Measurements from ENCODE around the gene NDFIP2.
"Not testable (repeated sequence)": the region's sequence is repeated elsewhere in the genome, so short reads cannot be mapped to it uniquely, and the experiment has no call there.

Gene NDFIP2

DNA sequence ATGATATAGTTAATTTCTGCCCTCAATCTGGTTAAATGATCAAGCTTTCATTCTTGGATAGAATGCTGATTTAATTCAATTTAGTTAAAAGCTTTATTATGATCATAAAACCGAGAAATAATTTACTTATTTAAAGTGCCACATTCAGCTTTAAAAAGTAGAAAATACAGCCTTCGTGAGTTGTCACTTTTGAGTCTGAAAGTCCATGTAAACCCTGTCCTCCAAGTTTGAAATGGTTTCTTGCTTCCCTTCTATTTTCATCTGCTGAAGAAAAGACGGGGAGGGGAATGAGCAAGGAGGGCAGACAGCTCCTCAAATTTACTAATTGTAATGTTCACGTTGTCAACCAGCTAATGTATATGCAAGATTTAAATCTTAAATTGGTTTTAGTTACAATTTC, 59.5 kb downstream of the NDFIP2 start:
- no peak for DNase-seq

DNA sequence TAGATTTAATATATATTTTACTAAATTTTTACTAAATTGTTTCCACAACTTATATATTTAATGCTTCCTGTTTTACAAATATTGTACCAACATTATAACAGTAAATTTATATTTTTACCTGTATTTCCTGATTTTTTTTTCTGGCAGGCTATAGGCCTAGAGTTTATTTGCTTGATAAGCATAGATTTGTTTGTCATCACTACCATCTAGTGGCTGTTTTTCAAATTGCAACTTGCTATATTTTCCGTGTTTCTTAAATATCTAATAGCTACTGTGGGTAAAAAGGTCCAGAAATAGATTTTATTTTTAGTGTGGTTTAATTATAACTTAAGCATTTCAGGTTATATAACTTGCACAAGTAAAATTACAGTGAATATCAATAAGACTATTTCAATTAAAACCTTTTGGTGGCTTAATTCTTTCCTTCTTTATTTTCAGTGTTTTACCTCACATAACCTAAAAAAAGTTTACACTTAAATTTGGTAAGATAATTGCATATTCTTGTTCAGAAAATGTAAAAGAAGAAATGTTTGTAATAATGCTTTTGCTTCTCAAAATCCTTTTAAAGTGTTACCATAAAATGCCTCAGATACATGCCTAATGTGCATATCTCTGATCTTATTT, 60.6 kb downstream of the NDFIP2 start:
- peak in 1 of 2 donors; percentile 65 for DNase-seq

DNA sequence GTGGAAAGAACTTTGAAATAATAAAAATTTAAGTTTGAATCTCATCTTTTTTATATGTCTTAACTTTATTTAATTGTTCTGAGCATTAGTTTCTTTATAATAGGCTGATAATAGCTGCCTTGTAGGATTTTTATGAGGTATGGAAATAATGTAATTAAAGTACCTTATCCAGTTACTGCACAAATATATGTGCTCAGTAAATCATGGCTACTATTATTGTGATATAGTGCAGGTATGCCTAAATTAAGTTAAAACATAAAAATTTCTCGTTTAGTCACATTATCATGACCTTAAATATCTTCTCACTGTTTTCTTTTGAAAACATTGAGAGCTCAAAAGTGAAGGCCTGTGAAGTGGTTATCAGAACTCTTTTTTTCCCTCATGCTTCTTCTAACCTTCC, 62.9 kb downstream of the NDFIP2 start:
- DNase-seq = no peak

DNA sequence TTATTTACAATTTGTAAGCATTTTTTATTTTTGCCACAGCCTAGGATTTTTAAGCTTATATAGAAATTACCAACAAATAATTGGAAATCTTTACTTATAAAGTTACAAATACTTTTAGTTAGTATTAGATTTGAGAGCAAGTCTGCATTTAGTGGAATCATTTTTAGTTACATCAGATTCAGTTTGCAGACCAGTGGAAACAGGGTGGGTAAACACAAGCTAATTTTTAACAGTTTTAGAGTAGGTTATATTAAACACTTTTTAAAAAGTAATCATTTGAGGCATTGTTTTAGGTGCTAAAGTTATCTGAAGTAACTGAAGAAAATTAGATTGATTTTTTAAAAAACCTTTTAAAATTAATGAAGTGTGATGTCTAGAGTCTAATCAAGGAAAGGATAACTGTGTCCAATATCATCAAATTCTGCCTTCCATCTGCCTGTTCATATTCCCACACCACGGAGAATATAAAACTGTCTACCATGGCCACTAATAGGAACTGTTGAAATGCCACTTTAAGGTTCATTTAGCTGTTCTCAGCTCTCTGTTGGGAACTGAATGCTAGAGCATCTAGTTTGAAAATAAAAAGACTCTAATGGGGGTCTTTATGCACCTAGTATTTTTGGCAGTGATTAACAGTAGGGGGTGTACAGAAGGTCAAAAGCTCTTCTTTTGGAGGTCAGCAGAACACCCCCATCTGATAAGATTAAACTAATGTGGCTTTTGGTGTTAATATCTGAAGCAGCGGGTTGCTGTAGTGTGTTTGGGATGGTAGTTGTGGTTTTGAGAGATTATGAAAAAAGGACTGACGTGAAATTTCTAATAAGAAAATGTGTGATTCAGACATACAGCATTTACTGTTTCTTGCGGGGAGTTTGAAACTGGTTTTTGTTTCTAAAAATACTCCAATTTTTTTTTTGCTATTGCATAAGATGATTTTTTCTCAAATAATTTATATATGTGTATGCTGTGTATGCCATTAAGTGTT, 66.5 kb downstream of the NDFIP2 start:
- no peak for DNase-seq

- DNase-seq = no peak
These were observed 67.9 kb downstream of the NDFIP2 start for GRCh38 chr13:79548902-79549301.

GRCh38 chr13:79549355-79550106, 68.6 kb downstream of the NDFIP2 start:
- no peak for DNase-seq

DNA sequence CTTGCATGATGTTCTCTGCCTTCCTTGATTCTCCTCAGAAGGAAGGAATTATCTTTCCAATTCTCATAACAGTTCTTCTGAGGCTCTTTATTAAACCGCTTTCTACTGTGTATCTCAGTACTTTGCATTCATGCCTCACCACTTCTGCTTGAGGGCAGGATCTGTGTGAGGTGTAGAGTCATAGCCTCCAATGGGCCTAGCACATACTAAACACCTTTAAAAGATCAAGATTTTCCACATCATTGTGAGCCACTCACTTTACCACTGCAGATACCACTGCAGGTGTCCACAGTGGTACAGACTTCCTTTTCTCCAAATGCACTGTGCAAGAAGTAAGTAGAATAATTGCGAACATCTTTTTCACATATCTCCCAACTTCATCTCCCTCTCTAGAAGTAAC, 76.7 kb downstream of the NDFIP2 start:
- no peak for DNase-seq

DNA sequence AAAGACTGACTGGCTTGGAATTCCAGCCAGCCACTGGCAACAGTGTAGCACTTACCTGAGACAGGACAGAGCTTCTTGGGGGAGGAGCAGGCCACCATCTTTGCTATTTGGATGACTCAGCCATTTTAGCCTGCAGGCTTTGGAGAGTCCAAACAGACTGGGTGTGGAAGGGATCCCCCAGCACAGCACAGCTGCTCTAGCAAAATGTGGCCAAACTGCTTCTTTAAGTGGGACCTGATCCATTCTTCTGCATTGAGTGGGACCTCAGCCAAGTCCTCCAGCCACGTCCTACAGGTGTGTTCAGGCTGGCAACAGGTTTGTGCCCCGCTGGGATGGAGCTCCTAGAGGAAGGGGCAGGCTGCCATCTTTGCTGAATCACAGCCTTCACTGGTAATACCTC, 80.0 kb downstream of the NDFIP2 start:
- DNase-seq = no peak

DNA sequence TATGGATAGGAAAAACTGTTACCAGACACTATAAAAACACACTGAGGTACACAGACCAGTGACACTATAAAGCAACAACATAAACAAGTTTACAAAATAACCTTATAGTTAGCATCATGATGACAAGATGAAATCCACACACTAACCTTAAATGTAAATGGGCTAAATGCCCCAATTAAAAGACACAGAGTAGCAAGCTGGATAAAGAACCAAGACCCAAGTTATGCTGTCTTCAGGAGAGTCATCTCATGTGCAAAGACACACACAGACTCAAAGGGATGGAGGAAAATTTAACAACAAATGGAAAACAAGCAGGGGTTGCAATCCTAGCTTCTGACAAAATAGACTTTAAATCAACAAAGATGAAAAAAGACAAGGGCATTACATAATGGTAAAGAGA, 81.6 kb downstream of the NDFIP2 start:
- no peak for DNase-seq

DNA sequence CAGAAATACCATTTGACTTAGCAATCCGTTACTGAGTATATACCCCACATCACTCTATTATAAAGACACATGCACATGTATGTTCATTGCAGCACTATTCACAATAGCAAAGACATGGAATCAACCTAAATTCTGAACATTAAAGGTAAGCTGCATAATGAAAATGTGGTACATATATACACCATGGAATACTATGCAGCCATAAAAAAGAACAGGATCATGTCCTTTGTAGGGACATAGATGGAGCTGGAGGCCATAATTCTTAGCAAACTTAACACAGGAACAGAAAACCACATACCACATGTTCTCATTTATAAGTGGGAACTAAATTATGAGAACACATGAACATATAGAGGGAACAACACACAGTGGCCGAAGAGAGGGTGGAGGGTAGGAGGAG, 85.2 kb downstream of the NDFIP2 start:
- DNase-seq = no peak

- no peak for DNase-seq
These were observed 90.2 kb downstream of the NDFIP2 start for GRCh38 chr13:79571147-79571546.

DNA sequence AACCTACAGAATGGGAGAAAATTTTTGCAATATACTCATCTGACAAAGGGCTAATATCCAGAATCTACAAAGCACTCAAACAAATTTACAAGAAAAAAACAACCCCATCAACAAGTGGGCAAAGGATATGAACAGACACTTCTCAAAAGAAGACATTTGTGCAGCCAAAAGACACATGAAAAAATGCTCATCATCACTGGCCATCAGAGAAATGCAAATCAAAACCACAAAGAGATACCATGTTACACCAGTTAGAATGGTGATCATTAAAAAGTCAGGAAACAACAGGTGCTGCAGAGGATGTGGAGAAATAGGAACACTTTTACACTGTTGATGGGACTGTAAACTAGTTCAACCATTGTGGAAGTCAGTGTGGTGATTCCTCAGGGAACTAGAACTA, 92.9 kb downstream of the NDFIP2 start:
- not testable (repeated sequence) for DNase-seq

GRCh38 chr13:79581870-79582315, 100.9 kb downstream of the NDFIP2 start:
- DNase-seq = no peak

GRCh38 chr13:79582896-79583295, 101.9 kb downstream of the NDFIP2 start:
- no peak for DNase-seq

DNA sequence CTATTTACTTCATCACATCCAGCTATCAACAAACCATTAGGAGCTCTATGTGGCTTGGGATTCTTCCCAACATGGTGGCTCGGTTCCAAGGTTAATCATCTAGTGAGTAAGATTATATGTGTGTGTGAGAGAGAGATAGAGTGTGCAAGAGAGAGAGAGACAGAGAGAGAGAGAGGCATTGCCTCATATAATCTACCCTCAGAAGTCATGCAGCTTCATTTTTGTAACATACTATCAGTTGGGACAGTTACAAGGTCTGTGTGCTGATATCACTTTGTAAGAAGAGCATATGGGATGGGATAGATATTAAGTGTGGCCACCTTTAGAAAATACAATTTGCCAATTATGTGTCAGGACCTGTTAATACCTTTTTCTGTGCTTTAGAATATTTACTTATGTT, 104.1 kb downstream of the NDFIP2 start:
- no peak for DNase-seq

DNA sequence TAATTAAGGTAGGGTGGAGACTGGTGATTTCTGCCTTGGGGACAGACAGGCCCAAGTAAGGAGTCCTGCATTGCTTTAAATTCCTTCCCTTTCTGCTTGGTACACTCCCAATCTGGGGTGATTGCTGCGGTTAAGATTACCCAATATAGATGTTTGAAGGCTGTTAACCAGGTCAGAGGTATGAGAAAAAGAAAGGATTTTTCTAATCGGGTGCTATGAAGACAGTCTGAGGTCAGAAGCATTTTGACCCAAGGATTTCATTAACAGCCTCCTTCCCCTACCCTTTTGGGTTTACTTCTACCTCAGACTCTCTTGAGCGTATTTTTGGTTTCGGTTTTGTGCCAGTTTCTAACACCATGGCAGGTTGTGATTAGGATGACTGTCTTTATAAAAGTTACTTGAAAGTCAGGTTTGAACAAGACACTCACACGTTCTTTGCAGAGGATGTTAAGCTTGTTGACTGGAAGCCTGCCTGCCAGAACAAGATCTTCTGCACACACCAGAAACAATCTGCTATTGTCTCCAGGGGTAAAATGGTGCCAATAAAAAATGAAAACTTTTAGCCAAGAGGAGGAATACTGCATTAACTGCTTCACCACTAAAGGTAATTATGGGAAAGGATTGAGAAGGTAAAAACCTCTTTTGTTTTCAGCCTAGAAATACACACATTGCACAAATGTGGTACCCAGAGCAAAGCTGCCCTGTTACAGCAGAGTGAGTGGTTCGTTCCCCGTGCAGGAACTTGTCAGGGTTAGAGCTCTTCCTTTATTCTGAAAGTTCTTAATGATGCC, 108.8 kb downstream of the NDFIP2 start:
- no peak for DNase-seq

DNA sequence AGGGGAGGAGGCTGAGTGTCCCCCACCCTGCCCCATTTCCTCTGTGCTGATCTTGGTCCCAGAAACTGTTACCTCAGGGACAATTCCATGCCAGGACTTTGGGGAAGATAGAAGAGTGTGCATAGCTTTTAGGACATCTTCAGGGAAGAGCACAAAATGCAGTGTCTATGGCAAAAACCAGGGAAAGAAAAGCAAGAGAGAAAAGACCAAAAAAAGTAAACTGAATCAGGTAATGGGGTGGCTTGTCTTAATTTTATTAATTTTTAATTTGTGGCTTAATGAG, 109.4 kb downstream of the NDFIP2 start:
- no peak for DNase-seq

DNA sequence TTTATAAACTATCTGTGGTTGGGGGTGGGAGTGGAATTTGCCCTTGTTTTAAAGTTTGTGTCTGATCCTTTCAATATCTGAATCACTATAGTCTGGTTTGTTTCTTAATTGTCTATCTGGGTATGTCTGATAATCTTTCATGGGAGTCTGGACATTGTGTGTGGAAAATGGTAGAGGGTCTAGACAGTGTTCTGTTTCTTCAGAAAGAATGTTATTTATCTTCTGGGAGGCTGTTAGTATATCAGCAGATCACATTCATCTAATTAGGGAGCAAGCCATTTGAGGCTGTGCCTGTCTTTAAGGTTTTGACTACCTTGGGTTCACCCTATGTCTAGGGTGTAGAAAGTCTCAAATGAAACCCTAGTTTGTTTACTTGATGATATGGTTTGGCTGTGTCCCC, 110.5 kb downstream of the NDFIP2 start:
- no peak for DNase-seq

DNA sequence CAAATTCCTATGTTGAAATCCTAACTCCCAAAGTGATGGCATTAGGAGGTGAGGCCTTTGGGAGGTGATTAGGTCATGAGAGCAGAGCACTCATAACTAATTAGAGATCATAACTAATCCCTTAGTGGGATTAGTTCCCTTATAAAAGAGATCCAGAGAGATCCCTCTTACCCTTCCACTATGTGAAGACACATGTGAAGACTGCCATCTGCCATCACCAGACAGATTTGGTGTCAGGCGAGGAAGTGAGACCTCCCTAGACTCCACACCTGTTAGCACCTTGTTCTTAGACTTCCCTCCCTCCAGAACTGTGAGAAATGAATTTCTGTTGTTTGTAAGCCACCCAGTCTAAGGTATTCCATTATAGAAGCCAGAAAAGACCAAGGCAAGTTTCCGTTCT, 112.2 kb downstream of the NDFIP2 start:
- DNase-seq = no peak

GRCh38 chr13:79593641-79594275, 112.8 kb downstream of the NDFIP2 start:
- no peak for DNase-seq

DNA sequence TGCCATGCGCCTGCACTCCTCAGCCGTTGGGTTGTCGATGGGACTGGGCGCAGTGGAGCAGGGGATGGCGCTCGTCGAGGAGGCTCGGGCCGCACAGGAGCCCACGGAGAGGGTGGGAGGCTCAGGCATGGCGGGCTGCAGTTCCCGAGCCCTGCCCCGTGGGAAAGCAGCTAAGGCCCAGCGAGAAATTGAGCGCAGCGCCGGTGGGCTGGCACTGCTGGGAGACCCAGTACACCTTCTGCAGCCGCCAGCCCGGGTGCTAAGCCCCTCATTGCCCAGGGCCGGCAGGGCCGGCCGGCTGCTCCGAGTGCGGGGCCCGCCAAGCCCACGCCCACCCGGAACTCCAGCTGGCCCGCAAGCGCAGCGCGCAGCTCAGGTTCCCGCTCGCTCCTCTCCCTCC, 119.2 kb downstream of the NDFIP2 start:
- not testable (repeated sequence) for DNase-seq

DNA sequence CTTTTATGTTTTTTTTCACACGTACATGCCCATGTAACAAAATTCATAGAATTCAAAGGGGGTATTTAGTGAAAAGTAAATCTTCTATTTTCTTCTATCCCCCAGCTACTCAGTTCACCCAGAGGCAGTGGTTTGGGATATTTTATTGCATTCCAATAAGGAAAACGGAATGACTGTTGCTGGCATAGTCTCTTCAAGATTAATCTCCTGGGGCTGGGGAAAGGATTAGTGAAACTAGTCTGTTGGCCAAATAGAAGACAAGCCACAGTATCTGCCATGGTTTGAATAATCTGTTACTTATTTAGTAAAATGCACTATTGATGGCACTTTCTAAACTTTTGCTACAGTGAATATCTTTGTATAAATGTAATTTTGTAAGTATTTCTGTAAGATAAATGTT, 122.0 kb downstream of the NDFIP2 start:
- no peak for DNase-seq
